K562 (cell line): Measurements from ENCODE around the gene TRPC4AP. TPM values are rescaled to one million over a fixed set of nuclear protein-coding genes. Genes with fewer than 3 reads are reported as not detected.
A peak's percentile ranks its signal among the peaks of the same experiment; 100 is the strongest.

Experiments used
- ARID1B ChIP-seq: fragments of 450-650 bp; IDR thresholded peaks from 2 replicates; pipeline ENCODE4 v1.6.1; 2016; ENCODE audit warnings: antibody characterized with exemption, mild to moderate bottlenecking, inconsistent platforms
- CEBPB ChIP-seq: fragments of 450-650 bp; IDR thresholded peaks from 2 replicates; pipeline ENCODE4 v1.6.1; 2016; ENCODE audit warnings: missing genetic modification characterization, missing compliant biosample characterization
- COPS2 ChIP-seq: fragments of 450-650 bp; conservative IDR thresholded peaks from 2 replicates; pipeline ENCODE4 v1.6.1; 2016; ENCODE audit warnings: mild to moderate bottlenecking, moderate library complexity
- RAD21 ChIP-seq, 2 experiments: fragments of 250-450 bp in 1 of 2; fragments of 450-650 bp in 1 of 2; sonication (Bioruptor Pico) in 1 of 2; formaldehyde crosslinking in 1 of 2; IDR thresholded peaks in 1 of 2; conservative IDR thresholded peaks in 1 of 2; 2 replicates each; pipeline versions ENCODE4 v1.4.0 to v1.8.0; 2020 to 2022; ENCODE audit warnings: mild to moderate bottlenecking in 2 of 2, moderate library complexity in 1 of 2
- SMAD4 ChIP-seq: fragments of 250-450 bp; sonication (Bioruptor Pico); conservative IDR thresholded peaks from 2 replicates; pipeline ENCODE4 v1.8.0; 2021; ENCODE audit warnings: inconsistent platforms, mild to moderate bottlenecking, moderate library complexity
- ZNF717 ChIP-seq: fragments of 250-450 bp; sonication (Bioruptor Pico); IDR thresholded peaks from 2 replicates; pipeline ENCODE4 v1.5.0; 2021
- polyA plus RNA-seq, 8 experiments: library from polyadenylated mRNA; depleted of rRNA in 4 of 8; stranded (reverse) in 5 of 8; unstranded in 3 of 8; fragments of >200 nt; fragmentation: Nextera tagmentation in 2 of 8; fragmentation: Illumina TruSeq in 1 of 8; extraction: Ambion mirVana in 2 of 8; extraction: Trizol in 1 of 8; gene quantifications; 2 replicates each; pipeline versions ENCODE4 v1.2.1 to v1.2.3, GENCODE V29; 2011 to 2014; ENCODE audit warnings: inconsistent platforms in 1 of 8, missing spikeins in 1 of 8
- total RNA-seq, 7 experiments: library from RNA; depleted of rRNA in 6 of 7; stranded (reverse); fragments of >200 nt in 6 of 7; fragmentation: Illumina TruSeq in 2 of 7; extraction: Trizol in 2 of 7; gene quantifications; 2 replicates each; pipeline versions ENCODE4 v1.2.1 to v1.2.3, GENCODE V29; 2011 to 2021; ENCODE audit warnings: low replicate concordance in 1 of 7
- TF ChIP-seq, protein P1 (sequence below), 2 experiments: fragments of 450-650 bp in 1 of 2; sonication (generic) in 1 of 2; formaldehyde crosslinking in 1 of 2; IDR thresholded peaks; 2 replicates each; pipeline versions ENCODE4 v1.7.1 to v1.9.0; 2016 to 2022; ENCODE audit warnings: inconsistent platforms in 1 of 2, mild to moderate bottlenecking in 1 of 2, missing genetic modification reagents in 1 of 2
- TF ChIP-seq, protein P2 (sequence below): fragments of 450-650 bp; IDR thresholded peaks from 2 replicates; pipeline ENCODE4 v1.6.1; 2018; ENCODE audit not compliant: partially characterized antibody
- TF ChIP-seq, protein P3 (sequence below): fragments of 250-450 bp; sonication (Bioruptor Pico); IDR thresholded peaks from 2 replicates; pipeline ENCODE4 v1.5.0; 2021
- TF ChIP-seq, protein P4 (sequence below): fragments of 200-400 bp; formaldehyde crosslinking; IDR thresholded peaks from 2 replicates; pipeline ENCODE4 v1.6.1; 2017; ENCODE audit warnings: mild to moderate bottlenecking, low read depth, low read length, moderate library complexity

The TRPC4AP gene
- total and polyA plus RNA-seq, 9 of the 15 experiments (the other 6 are each of a cell fraction or from before 2014, with no cell fraction given) = 2.3 to 70.3 (median 33.3) TPM

DNA sequence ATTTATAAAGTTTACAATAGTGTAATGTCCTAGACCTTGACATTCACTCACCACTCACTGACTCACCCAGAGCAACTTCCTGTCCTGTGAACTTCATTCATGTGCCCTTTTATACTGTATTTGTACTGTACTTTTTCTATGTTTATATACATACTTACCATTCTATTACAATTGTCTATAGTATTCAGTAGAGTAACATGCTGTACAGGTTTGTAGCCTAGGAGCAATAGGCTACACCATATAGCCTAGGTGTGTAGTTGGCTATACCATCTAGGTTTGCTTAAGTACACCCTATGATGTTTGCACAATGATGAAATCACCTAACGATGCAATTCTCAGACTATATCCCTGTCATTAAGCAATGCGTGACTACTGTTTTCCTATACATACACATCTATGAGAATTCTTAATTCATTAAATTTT is 37.1 kb upstream of the TRPC4AP start (continued):
- TF ChIP-seq, protein P1, sequence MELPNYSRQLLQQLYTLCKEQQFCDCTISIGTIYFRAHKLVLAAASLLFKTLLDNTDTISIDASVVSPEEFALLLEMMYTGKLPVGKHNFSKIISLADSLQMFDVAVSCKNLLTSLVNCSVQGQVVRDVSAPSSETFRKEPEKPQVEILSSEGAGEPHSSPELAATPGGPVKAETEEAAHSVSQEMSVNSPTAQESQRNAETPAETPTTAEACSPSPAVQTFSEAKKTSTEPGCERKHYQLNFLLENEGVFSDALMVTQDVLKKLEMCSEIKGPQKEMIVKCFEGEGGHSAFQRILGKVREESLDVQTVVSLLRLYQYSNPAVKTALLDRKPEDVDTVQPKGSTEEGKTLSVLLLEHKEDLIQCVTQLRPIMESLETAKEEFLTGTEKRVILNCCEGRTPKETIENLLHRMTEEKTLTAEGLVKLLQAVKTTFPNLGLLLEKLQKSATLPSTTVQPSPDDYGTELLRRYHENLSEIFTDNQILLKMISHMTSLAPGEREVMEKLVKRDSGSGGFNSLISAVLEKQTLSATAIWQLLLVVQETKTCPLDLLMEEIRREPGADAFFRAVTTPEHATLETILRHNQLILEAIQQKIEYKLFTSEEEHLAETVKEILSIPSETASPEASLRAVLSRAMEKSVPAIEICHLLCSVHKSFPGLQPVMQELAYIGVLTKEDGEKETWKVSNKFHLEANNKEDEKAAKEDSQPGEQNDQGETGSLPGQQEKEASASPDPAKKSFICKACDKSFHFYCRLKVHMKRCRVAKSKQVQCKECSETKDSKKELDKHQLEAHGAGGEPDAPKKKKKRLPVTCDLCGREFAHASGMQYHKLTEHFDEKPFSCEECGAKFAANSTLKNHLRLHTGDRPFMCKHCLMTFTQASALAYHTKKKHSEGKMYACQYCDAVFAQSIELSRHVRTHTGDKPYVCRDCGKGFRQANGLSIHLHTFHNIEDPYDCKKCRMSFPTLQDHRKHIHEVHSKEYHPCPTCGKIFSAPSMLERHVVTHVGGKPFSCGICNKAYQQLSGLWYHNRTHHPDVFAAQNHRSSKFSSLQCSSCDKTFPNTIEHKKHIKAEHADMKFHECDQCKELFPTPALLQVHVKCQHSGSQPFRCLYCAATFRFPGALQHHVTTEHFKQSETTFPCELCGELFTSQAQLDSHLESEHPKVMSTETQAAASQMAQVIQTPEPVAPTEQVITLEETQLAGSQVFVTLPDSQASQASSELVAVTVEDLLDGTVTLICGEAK (IDR thresholded peaks at IDR 0.05) = no peak
- TF ChIP-seq, protein P1 (CRISPR knock-in tag; IDR thresholded peaks at IDR 0.05) = no peak
- TF ChIP-seq, protein P2, sequence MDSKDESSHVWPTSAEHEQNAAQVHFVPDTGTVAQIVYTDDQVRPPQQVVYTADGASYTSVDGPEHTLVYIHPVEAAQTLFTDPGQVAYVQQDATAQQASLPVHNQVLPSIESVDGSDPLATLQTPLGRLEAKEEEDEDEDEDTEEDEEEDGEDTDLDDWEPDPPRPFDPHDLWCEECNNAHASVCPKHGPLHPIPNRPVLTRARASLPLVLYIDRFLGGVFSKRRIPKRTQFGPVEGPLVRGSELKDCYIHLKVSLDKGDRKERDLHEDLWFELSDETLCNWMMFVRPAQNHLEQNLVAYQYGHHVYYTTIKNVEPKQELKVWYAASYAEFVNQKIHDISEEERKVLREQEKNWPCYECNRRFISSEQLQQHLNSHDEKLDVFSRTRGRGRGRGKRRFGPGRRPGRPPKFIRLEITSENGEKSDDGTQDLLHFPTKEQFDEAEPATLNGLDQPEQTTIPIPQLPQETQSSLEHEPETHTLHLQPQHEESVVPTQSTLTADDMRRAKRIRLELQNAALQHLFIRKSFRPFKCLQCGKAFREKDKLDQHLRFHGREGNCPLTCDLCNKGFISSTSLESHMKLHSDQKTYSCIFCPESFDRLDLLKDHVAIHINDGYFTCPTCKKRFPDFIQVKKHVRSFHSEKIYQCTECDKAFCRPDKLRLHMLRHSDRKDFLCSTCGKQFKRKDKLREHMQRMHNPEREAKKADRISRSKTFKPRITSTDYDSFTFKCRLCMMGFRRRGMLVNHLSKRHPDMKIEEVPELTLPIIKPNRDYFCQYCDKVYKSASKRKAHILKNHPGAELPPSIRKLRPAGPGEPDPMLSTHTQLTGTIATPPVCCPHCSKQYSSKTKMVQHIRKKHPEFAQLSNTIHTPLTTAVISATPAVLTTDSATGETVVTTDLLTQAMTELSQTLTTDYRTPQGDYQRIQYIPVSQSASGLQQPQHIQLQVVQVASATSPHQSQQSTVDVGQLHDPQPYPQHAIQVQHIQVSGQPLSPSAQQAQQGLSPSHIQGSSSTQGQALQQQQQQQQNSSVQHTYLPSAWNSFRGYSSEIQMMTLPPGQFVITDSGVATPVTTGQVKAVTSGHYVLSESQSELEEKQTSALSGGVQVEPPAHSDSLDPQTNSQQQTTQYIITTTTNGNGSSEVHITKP = peak; percentile 60
- TF ChIP-seq CEBPB (peak; percentile 62), RAD21 (CRISPR knock-in tag; conservative IDR thresholded peaks at IDR 0.05 in 1 of 2, IDR thresholded peaks at IDR 0.05 in 1 of 2) (no peak), COPS2 (no peak), ARID1B (no peak), ZNF717 (no peak), SMAD4 (CRISPR knock-in tag) (0 out of 2 replicates have a peak, but pooled peaks have one; percentile 23)
- TF ChIP-seq, protein P3, sequence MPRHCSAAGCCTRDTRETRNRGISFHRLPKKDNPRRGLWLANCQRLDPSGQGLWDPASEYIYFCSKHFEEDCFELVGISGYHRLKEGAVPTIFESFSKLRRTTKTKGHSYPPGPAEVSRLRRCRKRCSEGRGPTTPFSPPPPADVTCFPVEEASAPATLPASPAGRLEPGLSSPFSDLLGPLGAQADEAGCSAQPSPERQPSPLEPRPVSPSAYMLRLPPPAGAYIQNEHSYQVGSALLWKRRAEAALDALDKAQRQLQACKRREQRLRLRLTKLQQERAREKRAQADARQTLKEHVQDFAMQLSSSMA (CRISPR knock-in tag) = no peak
- TF ChIP-seq, protein P4, sequence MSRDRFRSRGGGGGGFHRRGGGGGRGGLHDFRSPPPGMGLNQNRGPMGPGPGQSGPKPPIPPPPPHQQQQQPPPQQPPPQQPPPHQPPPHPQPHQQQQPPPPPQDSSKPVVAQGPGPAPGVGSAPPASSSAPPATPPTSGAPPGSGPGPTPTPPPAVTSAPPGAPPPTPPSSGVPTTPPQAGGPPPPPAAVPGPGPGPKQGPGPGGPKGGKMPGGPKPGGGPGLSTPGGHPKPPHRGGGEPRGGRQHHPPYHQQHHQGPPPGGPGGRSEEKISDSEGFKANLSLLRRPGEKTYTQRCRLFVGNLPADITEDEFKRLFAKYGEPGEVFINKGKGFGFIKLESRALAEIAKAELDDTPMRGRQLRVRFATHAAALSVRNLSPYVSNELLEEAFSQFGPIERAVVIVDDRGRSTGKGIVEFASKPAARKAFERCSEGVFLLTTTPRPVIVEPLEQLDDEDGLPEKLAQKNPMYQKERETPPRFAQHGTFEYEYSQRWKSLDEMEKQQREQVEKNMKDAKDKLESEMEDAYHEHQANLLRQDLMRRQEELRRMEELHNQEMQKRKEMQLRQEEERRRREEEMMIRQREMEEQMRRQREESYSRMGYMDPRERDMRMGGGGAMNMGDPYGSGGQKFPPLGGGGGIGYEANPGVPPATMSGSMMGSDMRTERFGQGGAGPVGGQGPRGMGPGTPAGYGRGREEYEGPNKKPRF = no peak
